SJSA1 (cell line): ENCODE data around the gene PRKAG3. TPM values are rescaled to one million over a fixed set of nuclear protein-coding genes. Genes with fewer than 3 reads are reported as not detected.

Source experiments
- DNase-seq, 2 experiments: peaks; one replicate each; pipeline ENCODE4 v3.0.0-alpha.2; 2015 to 2020; ENCODE audit warnings: low spot score in 2 of 2, low read depth in 1 of 2
- H3K27ac ChIP-seq: fragments of 250-450 bp; sonication (Bioruptor Pico); 2 replicates; pipeline ENCODE4 v1.5.1; 2020; ENCODE audit warnings: mild to moderate bottlenecking, moderate library complexity
- H3K27me3 ChIP-seq: fragments of 250-450 bp; sonication (Bioruptor Pico); replicated peaks from 2 replicates; pipeline ENCODE4 v1.5.1; 2020; ENCODE audit warnings: mild to moderate bottlenecking, moderate library complexity
- H3K36me3 ChIP-seq: fragments of 250-450 bp; sonication (Bioruptor Pico); 2 replicates; pipeline ENCODE4 v1.5.1; 2020; ENCODE audit warnings: mild to moderate bottlenecking
- H3K4me1 ChIP-seq: fragments of 250-450 bp; sonication (Bioruptor Pico); replicated peaks from 2 replicates; pipeline ENCODE4 v1.6.1; 2021; ENCODE audit warnings: mild to moderate bottlenecking
- H3K4me3 ChIP-seq: fragments of 250-450 bp; sonication (Bioruptor Pico); 2 replicates; pipeline ENCODE4 v1.5.1; 2020; ENCODE audit warnings: mild to moderate bottlenecking
- H3K9me3 ChIP-seq: fragments of 250-450 bp; sonication (Bioruptor Pico); replicated peaks from 2 replicates; pipeline ENCODE4 v1.5.1; 2020; ENCODE audit warnings: mild to moderate bottlenecking
- total RNA-seq: library from RNA; depleted of rRNA; stranded (reverse); fragments of >200 nt; shearing (Covaris generic); gene quantifications from 2 replicates; pipeline ENCODE4 v1.2.3, GENCODE V29; 2014

PRKAG3 gene
- total RNA-seq, 1 experiment from 2014 or later: not detected

- H3K36me3 ChIP-seq: no peaks in the 10 kb centered on the region
- H3K4me1 ChIP-seq: no peaks in the 10 kb centered on the region; the same call in 1 of the 2 replicates
- H3K27me3 ChIP-seq: no peaks in the 10 kb centered on the region
- H3K27ac ChIP-seq: no peak overlapping the region
- no peak for DNase-seq
- H3K9me3 ChIP-seq: no peaks in the 10 kb centered on the region
- H3K4me3 ChIP-seq: no peak overlapping the region
Measured at GRCh38 chr2:218810256-218810655, 21.3 kb downstream of the PRKAG3 start.

- no peaks in the 10 kb centered on the region for H3K27me3 ChIP-seq
- DNase-seq: no peak
- H3K36me3 ChIP-seq: no peaks in the 10 kb centered on the region
- H3K27ac ChIP-seq: no peak overlapping the region
- no peak overlapping the region for H3K4me3 ChIP-seq
- H3K4me1 ChIP-seq: no peaks in the 10 kb centered on the region; the same call in 1 of the 2 replicates
- no peaks in the 10 kb centered on the region for H3K9me3 ChIP-seq
Measured at GRCh38 chr2:218809515-218809914, 22.1 kb downstream of the PRKAG3 start.

GRCh38 chr2:218807626-218808025 lies 24.0 kb downstream of the PRKAG3 start:
- DNase-seq: no peak
- Histone ChIP-seq H3K36me3 (no peaks in the 10 kb centered on the region), H3K27me3 (no peaks in the 10 kb centered on the region), H3K4me1 (no peaks in the 10 kb centered on the region; the same call in 1 of the 2 replicates), H3K4me3 (no peak overlapping the region), H3K27ac (no peak overlapping the region), H3K9me3 (no peaks in the 10 kb centered on the region)

GRCh38 chr2:218806346-218806978 lies 25.1 kb downstream of the PRKAG3 start:
- Histone ChIP-seq H3K27me3 (no peaks in the 10 kb centered on the region), H3K27ac (no peak overlapping the region), H3K4me3 (no peak overlapping the region), H3K4me1 (no peaks in the 10 kb centered on the region; the same call in 1 of the 2 replicates), H3K36me3 (no peaks in the 10 kb centered on the region), H3K9me3 (no peaks in the 10 kb centered on the region)
- peak in 1 of 2 experiments; percentile 29 for DNase-seq

- no peaks in the 10 kb centered on the region; the same call in 1 of the 2 replicates for H3K4me1 ChIP-seq
- H3K9me3 ChIP-seq: no peaks in the 10 kb centered on the region
- no peak overlapping the region for H3K4me3 ChIP-seq
- no peak overlapping the region for H3K27ac ChIP-seq
- no peaks in the 10 kb centered on the region for H3K27me3 ChIP-seq
- DNase-seq: no peak
- H3K36me3 ChIP-seq: no peaks in the 10 kb centered on the region
Measured at GRCh38 chr2:218805627-218806026, 26.0 kb downstream of the PRKAG3 start.

GRCh38 chr2:218804817-218805216 lies 26.8 kb downstream of the PRKAG3 start:
- H3K4me1 ChIP-seq: no peaks in the 10 kb centered on the region; the same call in 1 of the 2 replicates
- H3K9me3 ChIP-seq: no peaks in the 10 kb centered on the region
- DNase-seq: no peak
- H3K27ac ChIP-seq: no peak overlapping the region
- no peak overlapping the region for H3K4me3 ChIP-seq
- H3K36me3 ChIP-seq: no peaks in the 10 kb centered on the region
- no peaks in the 10 kb centered on the region for H3K27me3 ChIP-seq

- H3K27ac ChIP-seq: no peak overlapping the region
- no peaks in the 10 kb centered on the region; the same call in 1 of the 2 replicates for H3K4me1 ChIP-seq
- DNase-seq: no peak
- no peak overlapping the region for H3K4me3 ChIP-seq
- H3K9me3 ChIP-seq: no peaks in the 10 kb centered on the region
- H3K27me3 ChIP-seq: no peaks in the 10 kb centered on the region
- H3K36me3 ChIP-seq: no peaks in the 10 kb centered on the region
Measured at GRCh38 chr2:218802386-218802994, 29.1 kb downstream of the PRKAG3 start.

GRCh38 chr2:218799990-218800389 lies 31.6 kb downstream of the PRKAG3 start:
- H3K27me3 ChIP-seq: no peaks in the 10 kb centered on the region
- no peaks in the 10 kb centered on the region for H3K9me3 ChIP-seq
- H3K4me1 ChIP-seq: no peaks in the 10 kb centered on the region
- H3K36me3 ChIP-seq: no peaks in the 10 kb centered on the region
- DNase-seq: no peak
- no peak overlapping the region for H3K27ac ChIP-seq
- no peak overlapping the region for H3K4me3 ChIP-seq

- Histone ChIP-seq H3K36me3 (no peaks in the 10 kb centered on the region), H3K9me3 (no peaks in the 10 kb centered on the region), H3K4me3 (no peak overlapping the region), H3K27me3 (no peaks in the 10 kb centered on the region), H3K4me1 (no peaks in the 10 kb centered on the region), H3K27ac (no peak overlapping the region)
- DNase-seq: no peak
Measured at GRCh38 chr2:218798767-218799504, 32.7 kb downstream of the PRKAG3 start.

GRCh38 chr2:218796691-218797090 lies 34.9 kb downstream of the PRKAG3 start:
- no peak overlapping the region for H3K27ac ChIP-seq
- H3K4me1 ChIP-seq: no peaks in the 10 kb centered on the region

GRCh38 chr2:218792433-218792832 lies 39.2 kb downstream of the PRKAG3 start:
- Histone ChIP-seq H3K4me3 (no peak overlapping the region), H3K4me1 (no peaks in the 10 kb centered on the region), H3K27ac (no peak overlapping the region), H3K9me3 (no peaks in the 10 kb centered on the region), H3K27me3 (no peaks in the 10 kb centered on the region), H3K36me3 (no peaks in the 10 kb centered on the region)
- DNase-seq: no peak

More at GRCh38 chr2:218796691-218797090, 34.9 kb downstream of the PRKAG3 start:
- no peak for DNase-seq
- Histone ChIP-seq H3K27me3 (no peaks in the 10 kb centered on the region), H3K4me3 (no peak overlapping the region), H3K36me3 (no peaks in the 10 kb centered on the region), H3K9me3 (no peaks in the 10 kb centered on the region)

GRCh38 chr2:218788529-218789255 lies 42.9 kb downstream of the PRKAG3 start:
- H3K27ac ChIP-seq: no peak overlapping the region
- H3K9me3 ChIP-seq: no peaks in the 10 kb centered on the region
- H3K27me3 ChIP-seq: no peaks in the 10 kb centered on the region
- no peak overlapping the region for H3K4me3 ChIP-seq
- no peaks in the 10 kb centered on the region for H3K4me1 ChIP-seq
- H3K36me3 ChIP-seq: no peaks in the 10 kb centered on the region
- DNase-seq: no peak

GRCh38 chr2:218786133-218786532 lies 45.5 kb downstream of the PRKAG3 start:
- Histone ChIP-seq H3K27me3 (peaks cover 6% of the 10 kb centered on the region), H3K9me3 (no peaks in the 10 kb centered on the region), H3K4me1 (peaks cover 14% of the 10 kb centered on the region), H3K4me3 (no peak overlapping the region), H3K36me3 (no peaks in the 10 kb centered on the region), H3K27ac (no peak overlapping the region)
- DNase-seq: no peak
